ENCODE results near the gene TYMS.
A peak's percentile ranks its signal among the peaks of the same experiment; 100 is the strongest.

Gene TYMS

DNA sequence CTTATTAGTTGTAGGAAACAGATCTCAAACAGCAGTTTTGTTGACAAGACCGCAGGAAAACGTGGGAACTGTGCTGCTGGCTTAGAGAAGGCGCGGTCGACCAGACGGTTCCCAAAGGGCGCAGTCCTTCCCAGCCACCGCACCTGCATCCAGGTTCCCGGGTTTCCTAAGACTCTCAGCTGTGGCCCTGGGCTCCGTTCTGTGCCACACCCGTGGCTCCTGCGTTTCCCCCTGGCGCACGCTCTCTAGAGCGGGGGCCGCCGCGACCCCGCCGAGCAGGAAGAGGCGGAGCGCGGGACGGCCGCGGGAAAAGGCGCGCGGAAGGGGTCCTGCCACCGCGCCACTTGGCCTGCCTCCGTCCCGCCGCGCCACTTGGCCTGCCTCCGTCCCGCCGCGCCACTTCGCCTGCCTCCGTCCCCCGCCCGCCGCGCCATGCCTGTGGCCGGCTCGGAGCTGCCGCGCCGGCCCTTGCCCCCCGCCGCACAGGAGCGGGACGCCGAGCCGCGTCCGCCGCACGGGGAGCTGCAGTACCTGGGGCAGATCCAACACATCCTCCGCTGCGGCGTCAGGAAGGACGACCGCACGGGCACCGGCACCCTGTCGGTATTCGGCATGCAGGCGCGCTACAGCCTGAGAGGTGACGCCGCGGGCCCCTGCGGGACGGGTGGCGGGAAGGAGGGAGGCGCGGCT is at the start of gene TYMS:
Gene TYMS (plus strand): TSS at position 343 of the 690 bp plus-strand sequence. CDS start 90 bp downstream, at position 433.
- H3K4me3 ChIP-seq (ENCODE audit: low read depth, low read length) = peak within 1 kb of the TSS; percentile 83
- TF ChIP-seq, protein P1, sequence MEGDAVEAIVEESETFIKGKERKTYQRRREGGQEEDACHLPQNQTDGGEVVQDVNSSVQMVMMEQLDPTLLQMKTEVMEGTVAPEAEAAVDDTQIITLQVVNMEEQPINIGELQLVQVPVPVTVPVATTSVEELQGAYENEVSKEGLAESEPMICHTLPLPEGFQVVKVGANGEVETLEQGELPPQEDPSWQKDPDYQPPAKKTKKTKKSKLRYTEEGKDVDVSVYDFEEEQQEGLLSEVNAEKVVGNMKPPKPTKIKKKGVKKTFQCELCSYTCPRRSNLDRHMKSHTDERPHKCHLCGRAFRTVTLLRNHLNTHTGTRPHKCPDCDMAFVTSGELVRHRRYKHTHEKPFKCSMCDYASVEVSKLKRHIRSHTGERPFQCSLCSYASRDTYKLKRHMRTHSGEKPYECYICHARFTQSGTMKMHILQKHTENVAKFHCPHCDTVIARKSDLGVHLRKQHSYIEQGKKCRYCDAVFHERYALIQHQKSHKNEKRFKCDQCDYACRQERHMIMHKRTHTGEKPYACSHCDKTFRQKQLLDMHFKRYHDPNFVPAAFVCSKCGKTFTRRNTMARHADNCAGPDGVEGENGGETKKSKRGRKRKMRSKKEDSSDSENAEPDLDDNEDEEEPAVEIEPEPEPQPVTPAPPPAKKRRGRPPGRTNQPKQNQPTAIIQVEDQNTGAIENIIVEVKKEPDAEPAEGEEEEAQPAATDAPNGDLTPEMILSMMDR (conservative IDR thresholded peaks at IDR 0.05; ENCODE audit: low read depth, low read length) = no peak
- peak; percentile 46 for DNase-seq (ENCODE audit: low read depth)

GRCh38 chr18:607930-608329 is 49.5 kb upstream of the TYMS start:
- DNase-seq (ENCODE audit: low read depth) = no peak
- no peak overlapping the region for H3K4me3 ChIP-seq (ENCODE audit: low read depth, low read length)
- TF ChIP-seq, protein P1 (conservative IDR thresholded peaks at IDR 0.05; ENCODE audit: low read depth, low read length) = no peak

GRCh38 chr18:610214-610928 is 47.1 kb upstream of the TYMS start:
- TF ChIP-seq, protein P1 (conservative IDR thresholded peaks at IDR 0.05; ENCODE audit: low read depth, low read length) = no peak
- H3K4me3 ChIP-seq (ENCODE audit: low read depth, low read length) = no peak overlapping the region
- no peak for DNase-seq (ENCODE audit: low read depth)

GRCh38 chr18:612156-612555 is 45.3 kb upstream of the TYMS start:
- no peak for DNase-seq (ENCODE audit: low read depth)
- TF ChIP-seq, protein P1 (conservative IDR thresholded peaks at IDR 0.05; ENCODE audit: low read depth, low read length) = no peak

DNA sequence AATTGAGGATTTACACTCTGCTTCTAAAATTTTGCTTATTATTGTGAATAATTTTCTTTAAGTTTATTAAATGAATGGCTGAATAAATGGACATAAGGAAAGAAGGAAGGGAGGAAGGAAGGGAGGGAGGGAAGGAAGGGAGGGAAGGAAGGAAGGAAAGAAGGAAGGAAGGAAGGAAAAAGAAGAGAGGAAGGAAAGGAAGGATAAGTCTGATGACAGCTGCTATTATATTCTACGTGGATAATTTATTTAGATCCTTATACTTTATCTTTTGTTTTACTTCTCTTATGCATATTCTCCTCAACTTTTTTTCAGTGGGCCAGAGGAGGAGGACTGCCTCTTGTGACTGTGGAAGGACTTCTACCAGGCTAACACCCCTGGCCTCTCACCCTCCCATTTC is 43.3 kb upstream of the TYMS start:
- H3K4me3 ChIP-seq (ENCODE audit: low read depth, low read length) = no peak overlapping the region
- no peak for DNase-seq (ENCODE audit: low read depth)
- TF ChIP-seq, protein P1 (conservative IDR thresholded peaks at IDR 0.05; ENCODE audit: low read depth, low read length) = no peak

More at GRCh38 chr18:612156-612555, 45.3 kb upstream of the TYMS start:
- no peak overlapping the region for H3K4me3 ChIP-seq (ENCODE audit: low read depth, low read length)

GRCh38 chr18:615092-615521 is 42.3 kb upstream of the TYMS start:
- H3K4me3 ChIP-seq (ENCODE audit: low read depth, low read length) = no peak overlapping the region
- TF ChIP-seq, protein P1 (conservative IDR thresholded peaks at IDR 0.05; ENCODE audit: low read depth, low read length) = no peak
- DNase-seq (ENCODE audit: low read depth) = peak; percentile 26

All from choroid plexus epithelial cell (primary cell).